Activated CD8-positive, alpha-beta memory T cell treated with anti-CD3 and anti-CD28 coated beads for 48 hours (primary cell): ENCODE measurements around the gene ARSG.

Source experiments
- DNase-seq, 3 experiments: peaks; one replicate each; pipeline ENCODE4 v3.0.0-alpha.2; 2020; ENCODE audit warnings: low read depth in 2 of 3, low spot score in 2 of 3

Gene ARSG

GRCh38 chr17:68424203-68424602 is 132.9 kb downstream of the ARSG start:
- no peak for DNase-seq

- DNase-seq: no peak
Measured at GRCh38 chr17:68424861-68425260, 133.6 kb downstream of the ARSG start.

DNA sequence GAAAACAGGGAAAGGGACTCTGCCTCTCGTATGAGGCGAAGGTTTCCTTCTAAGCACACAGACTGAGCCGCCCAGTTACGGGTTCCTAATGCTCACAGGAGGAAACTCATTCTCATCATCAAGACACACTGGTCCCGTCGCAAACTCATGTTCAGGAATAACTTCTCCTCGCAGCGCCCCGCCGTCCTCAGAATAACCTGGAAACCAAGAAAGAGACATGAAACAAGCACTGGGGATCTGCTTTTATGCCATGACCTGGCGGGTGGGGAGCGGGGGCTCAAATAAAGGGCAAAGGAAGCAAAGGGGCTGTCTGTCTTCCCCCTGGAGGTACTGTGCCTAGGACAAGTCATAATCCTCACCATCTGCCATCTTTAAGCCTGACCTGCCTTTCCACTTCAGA is 134.7 kb downstream of the ARSG start:
- DNase-seq: no peak

- DNase-seq: no peak
Measured at GRCh38 chr17:68427575-68427974, 136.3 kb downstream of the ARSG start.

GRCh38 chr17:68428498-68429172 is 137.3 kb downstream of the ARSG start:
- DNase-seq: no peak

DNA sequence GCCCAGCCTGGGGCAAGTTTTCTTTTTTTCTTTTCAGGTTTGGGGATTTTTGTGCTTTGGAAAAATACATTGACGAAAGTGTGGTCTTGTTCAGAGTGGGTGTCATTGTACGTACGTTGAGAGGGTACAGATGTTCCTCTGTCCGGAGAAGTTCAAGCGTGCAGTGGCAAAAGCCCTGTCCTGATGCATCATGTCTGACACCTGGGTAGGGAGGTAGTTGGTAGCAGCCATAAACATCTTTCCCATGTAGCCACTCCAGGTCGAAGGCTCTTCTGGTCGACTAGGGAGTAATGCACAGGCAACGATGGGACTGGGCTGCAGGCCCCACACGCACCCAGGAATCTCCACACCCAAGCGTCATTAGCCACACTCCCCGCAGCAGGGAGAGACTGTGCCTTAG is 138.6 kb downstream of the ARSG start:
- no peak for DNase-seq

- DNase-seq: no peak
Measured at GRCh38 chr17:68431045-68431608, 139.8 kb downstream of the ARSG start.

DNA sequence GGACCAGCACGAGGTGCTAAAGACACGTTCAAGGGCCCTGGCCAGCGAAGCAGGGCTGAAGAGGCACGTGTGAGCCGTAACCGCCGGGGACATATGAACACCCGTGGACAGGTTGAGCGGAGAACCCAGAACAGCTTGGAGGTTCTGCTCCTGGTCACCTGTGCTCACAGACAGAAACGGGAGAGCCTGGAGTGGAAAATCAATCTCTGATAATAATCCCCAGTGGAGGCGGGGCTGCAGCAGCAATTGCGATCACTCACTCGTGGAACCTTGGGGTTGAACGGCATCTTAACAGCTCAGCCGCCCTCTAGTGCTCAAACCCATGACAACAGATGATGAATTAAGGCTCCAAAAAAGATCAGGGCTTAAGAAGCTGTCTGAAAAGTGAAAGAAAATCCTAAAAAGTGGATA is 140.4 kb downstream of the ARSG start:
- no peak for DNase-seq

GRCh38 chr17:68432086-68432864 is 141.0 kb downstream of the ARSG start:
- DNase-seq: no peak

DNA sequence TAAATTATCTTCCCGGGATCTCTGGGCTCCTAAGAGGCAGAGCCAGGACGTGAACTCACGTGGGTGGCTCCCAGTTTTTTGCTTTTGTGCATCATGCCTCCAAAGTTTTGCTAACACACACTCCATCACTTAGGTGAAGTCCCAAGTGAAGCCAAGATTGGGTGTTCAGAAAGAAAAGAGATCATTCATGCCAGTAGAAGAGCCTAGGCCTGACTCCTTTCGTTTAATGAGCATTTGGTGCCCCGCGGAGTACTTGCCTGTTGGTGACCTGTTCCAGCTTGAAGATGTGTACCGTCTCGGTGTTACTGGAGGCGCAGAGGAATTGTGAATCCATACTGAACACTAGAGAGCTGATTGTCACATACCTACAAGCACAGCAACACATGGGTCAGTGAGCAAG is 141.9 kb downstream of the ARSG start:
- DNase-seq: no peak

GRCh38 chr17:68433911-68434508 is 142.7 kb downstream of the ARSG start:
- no peak for DNase-seq

DNA sequence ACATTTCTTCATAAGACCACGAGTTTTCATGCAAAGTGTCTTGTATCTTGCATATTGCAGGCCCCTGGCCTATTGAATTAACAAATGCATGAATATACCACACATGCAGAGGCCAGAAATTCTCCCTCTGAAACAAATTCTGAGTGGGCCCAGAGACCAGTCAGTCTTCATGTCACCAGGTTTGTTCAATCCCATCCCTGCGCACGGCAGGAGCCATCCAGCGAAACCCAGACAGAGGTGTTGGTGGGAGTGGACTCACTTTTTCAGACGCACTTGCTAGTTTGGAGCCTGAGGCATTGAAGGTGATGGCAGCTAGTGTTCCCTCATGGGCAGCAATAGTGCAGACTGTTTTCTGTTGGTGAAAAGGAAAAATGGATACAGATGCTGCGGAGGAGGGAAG is 144.1 kb downstream of the ARSG start:
- no peak for DNase-seq

DNA sequence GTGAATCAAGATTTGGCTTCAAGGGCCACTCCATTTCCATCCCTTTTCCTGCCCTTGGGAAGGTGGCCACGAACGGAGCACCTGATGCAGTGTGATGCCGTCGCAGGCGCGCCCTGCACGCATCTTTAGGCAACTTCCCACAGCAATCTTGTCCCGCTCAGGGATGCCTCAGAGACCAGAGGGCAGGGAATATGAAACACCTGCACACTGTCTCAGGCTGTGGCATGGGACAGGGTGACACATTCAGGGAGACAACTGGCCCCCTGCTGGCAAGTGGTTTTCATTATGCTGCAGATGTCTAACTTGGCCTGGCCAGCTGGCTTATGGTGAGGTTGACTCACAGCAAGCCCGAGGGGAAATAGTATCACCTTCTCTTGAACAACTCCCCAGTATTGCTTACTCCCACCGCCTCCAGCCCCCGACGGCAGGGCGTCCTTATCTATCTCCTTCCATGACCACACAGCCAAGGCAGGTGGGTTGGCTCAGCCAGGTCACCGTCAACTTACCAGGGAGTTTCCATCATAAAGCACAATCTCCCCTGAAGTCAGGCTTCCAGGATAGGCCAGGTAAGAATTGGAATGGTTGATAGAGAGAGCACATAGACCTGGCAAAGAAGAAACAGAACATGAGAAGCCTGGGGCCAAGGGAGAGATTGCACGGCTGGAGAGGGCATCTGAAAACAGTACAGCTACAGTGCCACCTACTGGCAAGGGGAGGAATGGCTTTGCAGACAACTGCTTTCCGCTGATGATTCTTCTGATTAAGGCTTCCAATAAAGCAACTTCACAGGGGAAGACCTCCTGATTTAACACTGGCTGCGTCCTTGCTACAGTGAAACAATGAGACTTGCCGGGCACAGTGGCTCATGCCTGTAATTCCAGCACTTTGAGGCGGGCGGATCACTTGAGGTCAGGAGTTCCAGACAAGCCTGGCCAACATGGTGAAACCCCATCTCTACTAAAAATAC is 144.9 kb downstream of the ARSG start:
- peak; percentile 35 to 60 (median 55) for DNase-seq

DNA sequence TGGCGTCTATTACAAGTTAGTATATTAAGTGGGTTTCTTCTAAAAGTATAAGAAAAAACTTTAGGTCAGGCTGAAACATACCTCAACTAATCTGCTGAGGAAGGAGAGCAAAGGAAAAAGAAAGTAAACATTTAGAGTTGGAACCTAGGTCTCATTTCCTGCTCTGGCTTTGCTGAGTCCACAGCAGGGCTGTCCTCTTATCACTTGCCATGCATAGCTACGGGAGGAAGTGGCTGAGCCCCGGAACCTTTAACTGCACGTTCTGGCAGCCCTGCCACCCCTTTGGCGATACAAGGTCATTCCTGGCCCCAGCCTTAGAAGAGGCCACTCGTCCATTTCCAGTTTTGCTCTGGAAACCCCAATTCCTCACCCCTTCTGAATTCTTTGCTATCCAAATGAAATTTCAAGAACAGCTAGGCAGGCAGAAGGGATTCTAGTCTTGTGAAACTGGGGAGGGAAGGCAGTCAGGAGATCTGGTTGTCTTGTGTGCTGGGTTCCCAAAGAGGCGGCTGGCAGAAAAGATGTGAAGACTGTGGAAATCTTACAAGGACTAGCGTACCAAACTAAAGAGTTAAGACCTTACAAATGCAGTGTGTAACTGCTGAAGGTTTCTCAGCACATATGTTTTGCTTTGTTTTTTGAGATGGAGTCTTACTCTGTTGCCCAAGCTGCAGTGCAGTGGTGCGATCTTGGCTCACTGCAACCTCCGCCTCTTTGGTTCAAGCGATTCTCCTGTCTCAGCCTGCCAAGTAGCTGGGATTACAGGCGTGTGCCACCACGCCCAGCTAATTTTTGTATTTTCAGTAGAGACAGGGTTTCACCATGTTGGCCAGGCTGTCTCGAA is 146.9 kb downstream of the ARSG start:
- no peak for DNase-seq

DNA sequence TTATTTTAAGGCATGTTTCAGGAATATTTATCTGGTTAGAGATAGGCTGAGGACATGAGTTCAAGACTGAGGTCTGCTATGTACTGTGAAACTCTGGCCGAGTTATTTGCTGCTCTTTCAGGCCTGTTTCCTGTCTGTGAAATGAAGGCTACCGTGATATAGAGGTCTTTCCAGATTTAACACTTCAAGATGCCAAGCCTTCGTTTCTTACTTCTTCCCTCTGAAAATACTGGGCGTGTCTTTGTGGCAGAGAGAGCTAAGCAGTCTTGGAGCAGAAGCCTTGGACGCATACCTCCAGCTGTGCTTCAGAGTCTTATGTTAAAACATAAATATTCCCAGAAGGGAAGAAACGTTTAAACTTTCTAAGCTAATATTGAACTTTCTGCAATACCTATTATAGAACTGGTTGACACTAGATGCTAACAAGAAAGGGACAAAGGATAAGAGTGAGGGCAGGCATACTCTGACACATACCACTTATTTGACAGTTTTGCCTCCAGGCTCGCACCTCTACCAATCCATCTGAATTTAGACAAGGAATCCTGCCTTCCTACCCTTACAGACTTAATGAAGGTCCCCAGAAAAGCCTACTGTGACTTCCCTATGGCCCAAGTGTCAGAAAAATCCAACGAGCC is 148.5 kb downstream of the ARSG start:
- DNase-seq: no peak

DNA sequence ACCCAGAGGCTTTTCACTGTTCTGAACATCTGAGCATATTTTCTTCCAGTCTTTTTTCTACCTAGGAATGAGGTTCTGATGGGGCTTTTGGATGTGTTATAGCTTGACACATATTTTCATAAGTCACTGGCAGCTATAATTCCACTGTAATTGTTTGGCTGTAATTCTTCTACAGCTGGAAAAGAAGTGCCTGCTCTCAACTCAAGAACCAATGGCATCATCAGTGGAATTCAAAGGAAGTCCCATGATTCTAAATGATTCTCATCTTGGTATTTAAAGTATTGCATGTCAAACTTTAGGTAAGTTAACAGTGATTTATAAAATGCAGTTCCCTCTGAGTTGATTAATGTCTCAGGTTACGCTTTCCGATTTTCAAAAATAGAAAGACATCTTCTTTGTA is 149.2 kb downstream of the ARSG start:
- DNase-seq: no peak

GRCh38 chr17:68441070-68441770 is 149.9 kb downstream of the ARSG start:
- no peak for DNase-seq

DNA sequence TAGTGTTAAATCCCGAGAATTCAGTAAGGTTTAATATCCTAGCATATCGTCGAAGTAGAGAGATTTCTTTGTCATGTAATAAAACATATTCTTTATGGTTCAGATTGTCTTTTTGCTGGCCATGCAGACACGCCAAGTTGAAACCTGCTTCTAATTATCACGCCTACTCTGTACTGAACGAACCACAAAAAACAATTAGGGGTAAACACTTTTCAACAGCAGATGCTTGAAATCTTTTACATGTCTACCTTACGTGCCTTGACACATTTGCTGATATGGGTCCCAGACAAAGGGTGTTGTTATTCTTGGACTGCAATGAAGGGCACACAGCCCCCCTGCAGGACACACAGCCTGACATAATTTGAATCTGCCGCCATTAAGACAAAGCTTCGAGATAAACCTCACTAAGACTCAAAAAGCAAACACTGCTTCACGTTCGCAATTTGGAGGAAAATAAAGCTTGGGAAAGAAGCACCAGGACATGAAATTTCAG is 152.7 kb downstream of the ARSG start:
- no peak for DNase-seq

DNA sequence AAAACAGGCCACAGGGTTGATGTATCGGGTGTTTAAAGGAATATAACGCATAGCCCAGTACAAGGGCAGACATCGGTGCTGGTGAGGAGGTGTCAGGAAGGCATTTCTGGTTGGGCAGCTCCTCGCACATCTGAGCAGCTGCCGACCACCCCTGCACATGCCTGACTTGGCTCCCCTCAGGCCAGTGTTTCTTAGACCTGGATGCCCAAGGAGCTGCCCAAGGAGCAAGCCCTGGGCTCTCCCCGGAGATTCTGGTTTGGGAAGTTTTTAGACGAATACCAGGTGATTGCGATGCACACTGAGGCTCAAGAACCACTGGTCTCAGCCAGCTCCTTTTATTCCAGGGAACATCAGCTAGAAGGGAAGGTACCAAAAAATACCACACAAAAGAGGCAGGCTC is 154.4 kb downstream of the ARSG start:
- no peak for DNase-seq
